ENCODE data around the gene TTC3.

GRCh38 chr21:37139902-37140301 lies 66.8 kb downstream of the TTC3 start:
- TF ChIP-seq ARNT2 (CRISPR knock-in tag; IDR thresholded peaks at IDR 0.05; ENCODE audit: low read depth) (no peak), KDM1A (CRISPR knock-in tag; IDR thresholded peaks at IDR 0.05) (no peak), CBX2 (IDR thresholded peaks at IDR 0.05; ENCODE audit: low read depth, low read length) (no peak), CBX2 (CRISPR knock-in tag; IDR thresholded peaks at IDR 0.05; ENCODE audit: low read depth) (no peak), NCOA5 (CRISPR knock-in tag; IDR thresholded peaks at IDR 0.05) (no peak)

Measured in HepG2 (cell line).